Spleen (tissue), 7 donors: ENCODE measurements around the gene OR52E1.

Source experiments
- POLR2AphosphoS5 ChIP-seq, 3 donors: sonication (generic); formaldehyde crosslinking; IDR thresholded peaks; one replicate each; pipeline ENCODE4 v1.5.1; 2017; ENCODE audit warnings: antibody characterized with exemption in 3 of 3
- TF ChIP-seq, protein P1 (sequence below), 11 experiments: fragments of 200-600 bp in 7 of 11; fragments of 450-650 bp in 4 of 11; sonication (generic) in 4 of 11; IDR thresholded peaks in 8 of 11; conservative IDR thresholded peaks in 3 of 11; 1 replicate in 7 of 11; 2 replicates in 4 of 11; pipeline versions ENCODE4 v1.4.0 to v1.8.0; 2016 to 2021; ENCODE audit warnings: antibody characterized with exemption in 11 of 11, inconsistent platforms in 4 of 11, mild to moderate bottlenecking in 1 of 11
- donor health status: DM: no; HTN: no; CAD: no; lungs with moderate emphysema.
- donor health status: DM: no; HTN: no; CAD: no.
- donor health status: DM: no; HTN: no; CAD: no.

DNA sequence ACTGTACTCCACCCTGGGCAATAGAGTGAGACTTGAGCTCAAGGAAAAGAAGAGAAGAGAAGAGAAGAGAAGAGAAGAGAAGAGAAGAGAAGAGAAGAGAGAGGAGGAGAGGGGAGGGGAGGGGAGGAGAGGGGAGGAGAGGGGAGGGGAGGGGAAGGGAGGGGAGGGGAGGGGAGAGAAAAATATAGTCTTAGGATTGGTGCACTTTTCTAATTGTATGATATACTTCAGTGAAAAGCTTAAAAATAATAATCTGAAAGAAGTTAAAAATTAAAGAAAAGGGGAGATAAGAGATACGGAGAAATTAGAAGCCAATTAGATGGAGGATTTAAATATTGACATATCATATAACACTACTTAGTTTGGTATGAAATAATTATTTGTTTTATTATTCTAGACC lies 49.5 kb downstream of the OR52E1 start:
- TF ChIP-seq, protein P1, sequence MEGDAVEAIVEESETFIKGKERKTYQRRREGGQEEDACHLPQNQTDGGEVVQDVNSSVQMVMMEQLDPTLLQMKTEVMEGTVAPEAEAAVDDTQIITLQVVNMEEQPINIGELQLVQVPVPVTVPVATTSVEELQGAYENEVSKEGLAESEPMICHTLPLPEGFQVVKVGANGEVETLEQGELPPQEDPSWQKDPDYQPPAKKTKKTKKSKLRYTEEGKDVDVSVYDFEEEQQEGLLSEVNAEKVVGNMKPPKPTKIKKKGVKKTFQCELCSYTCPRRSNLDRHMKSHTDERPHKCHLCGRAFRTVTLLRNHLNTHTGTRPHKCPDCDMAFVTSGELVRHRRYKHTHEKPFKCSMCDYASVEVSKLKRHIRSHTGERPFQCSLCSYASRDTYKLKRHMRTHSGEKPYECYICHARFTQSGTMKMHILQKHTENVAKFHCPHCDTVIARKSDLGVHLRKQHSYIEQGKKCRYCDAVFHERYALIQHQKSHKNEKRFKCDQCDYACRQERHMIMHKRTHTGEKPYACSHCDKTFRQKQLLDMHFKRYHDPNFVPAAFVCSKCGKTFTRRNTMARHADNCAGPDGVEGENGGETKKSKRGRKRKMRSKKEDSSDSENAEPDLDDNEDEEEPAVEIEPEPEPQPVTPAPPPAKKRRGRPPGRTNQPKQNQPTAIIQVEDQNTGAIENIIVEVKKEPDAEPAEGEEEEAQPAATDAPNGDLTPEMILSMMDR (IDR thresholded peaks at IDR 0.05 in 8 of 11, conservative IDR thresholded peaks at IDR 0.05 in 3 of 11): no peak
- TF ChIP-seq POLR2AphosphoS5 (IDR thresholded peaks at IDR 0.05): no peak
